Spleen (tissue), 7 donors: Measurements from ENCODE around the gene GPR149.

Experiments
- POLR2A ChIP-seq, 3 donors: fragments of 450-650 bp; IDR thresholded peaks; one replicate each; pipeline ENCODE4 v1.5.1; 2017; ENCODE audit warnings: antibody characterized with exemption in 3 of 3, mild to moderate bottlenecking in 1 of 3
- TF ChIP-seq, protein P1 (sequence below), 11 experiments: fragments of 200-600 bp in 7 of 11; fragments of 450-650 bp in 4 of 11; sonication (generic) in 4 of 11; IDR thresholded peaks in 8 of 11; conservative IDR thresholded peaks in 3 of 11; 1 replicate in 7 of 11; 2 replicates in 4 of 11; pipeline versions ENCODE4 v1.4.0 to v1.8.0; 2016 to 2021; ENCODE audit warnings: antibody characterized with exemption in 11 of 11, inconsistent platforms in 4 of 11, mild to moderate bottlenecking in 1 of 11
- donor health status: DM: no; HTN: no; CAD: no; lungs with moderate emphysema.
- donor health status: DM: no; HTN: no; CAD: no.
- donor health status: DM: no; HTN: no; CAD: no.

DNA sequence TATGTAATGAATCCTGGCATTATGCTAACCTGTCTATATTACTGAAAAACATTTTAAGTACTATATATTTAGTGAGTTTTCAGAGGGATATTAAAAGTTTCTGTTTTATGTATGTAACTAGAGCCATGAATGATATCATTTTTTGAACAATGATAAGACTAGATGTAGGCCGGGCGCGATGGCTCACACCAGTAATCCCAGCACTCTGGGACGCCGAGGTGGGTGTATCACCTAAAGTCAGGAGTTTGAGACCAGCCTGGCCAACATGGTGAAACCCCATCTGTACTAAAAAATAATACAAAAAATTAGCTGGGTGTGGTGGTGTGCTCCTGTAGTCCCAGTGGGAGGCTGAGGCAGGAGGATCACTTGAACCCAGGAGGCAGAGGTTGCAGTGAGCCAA, 139.8 kb downstream of the GPR149 start:
- TF ChIP-seq, protein P1, sequence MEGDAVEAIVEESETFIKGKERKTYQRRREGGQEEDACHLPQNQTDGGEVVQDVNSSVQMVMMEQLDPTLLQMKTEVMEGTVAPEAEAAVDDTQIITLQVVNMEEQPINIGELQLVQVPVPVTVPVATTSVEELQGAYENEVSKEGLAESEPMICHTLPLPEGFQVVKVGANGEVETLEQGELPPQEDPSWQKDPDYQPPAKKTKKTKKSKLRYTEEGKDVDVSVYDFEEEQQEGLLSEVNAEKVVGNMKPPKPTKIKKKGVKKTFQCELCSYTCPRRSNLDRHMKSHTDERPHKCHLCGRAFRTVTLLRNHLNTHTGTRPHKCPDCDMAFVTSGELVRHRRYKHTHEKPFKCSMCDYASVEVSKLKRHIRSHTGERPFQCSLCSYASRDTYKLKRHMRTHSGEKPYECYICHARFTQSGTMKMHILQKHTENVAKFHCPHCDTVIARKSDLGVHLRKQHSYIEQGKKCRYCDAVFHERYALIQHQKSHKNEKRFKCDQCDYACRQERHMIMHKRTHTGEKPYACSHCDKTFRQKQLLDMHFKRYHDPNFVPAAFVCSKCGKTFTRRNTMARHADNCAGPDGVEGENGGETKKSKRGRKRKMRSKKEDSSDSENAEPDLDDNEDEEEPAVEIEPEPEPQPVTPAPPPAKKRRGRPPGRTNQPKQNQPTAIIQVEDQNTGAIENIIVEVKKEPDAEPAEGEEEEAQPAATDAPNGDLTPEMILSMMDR (IDR thresholded peaks at IDR 0.05 in 8 of 11, conservative IDR thresholded peaks at IDR 0.05 in 3 of 11) = no peak
- TF ChIP-seq POLR2A (IDR thresholded peaks at IDR 0.05) = no peak
